HG02610 (cell line): ENCODE data around the gene CCDC17.
"Not testable (repeated sequence)": the region's sequence is repeated elsewhere in the genome, so short reads cannot be mapped to it uniquely, and the experiment has no call there.

Experiments used
- ATAC-seq: cut with Tn5 transposase; IDR thresholded peaks from one replicate; pipeline ENCODE4 v1.9.1; 2021; ENCODE audit warnings: mild to moderate bottlenecking, moderate library complexity; ENCODE audit not compliant: unreplicated experiment

Gene CCDC17

GRCh38 chr1:45622524-45623394 lies 1.1 kb downstream of the CCDC17 start:
- no peak for ATAC-seq

GRCh38 chr1:45621895-45622523 lies 1.8 kb downstream of the CCDC17 start:
- no peak for ATAC-seq

DNA sequence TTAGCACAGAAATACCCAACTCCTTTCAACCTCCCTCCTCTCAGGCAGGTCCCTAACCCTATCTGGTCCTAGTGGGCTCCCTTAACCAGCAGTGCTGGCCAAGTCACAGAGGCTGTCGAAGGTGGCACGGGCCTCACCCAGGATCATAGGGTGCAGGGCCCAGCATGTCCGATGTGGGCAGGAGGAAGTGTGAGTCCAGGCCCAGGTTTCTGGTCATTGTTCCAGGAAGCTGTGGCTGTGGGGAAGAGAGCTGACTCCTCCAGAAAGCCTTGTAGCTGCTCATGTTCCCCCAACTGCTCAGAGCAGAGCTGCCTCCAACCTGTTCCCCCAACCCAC lies 2.4 kb downstream of the CCDC17 start:
- no peak for ATAC-seq

- ATAC-seq, result no peak
These were observed 3.0 kb downstream of the CCDC17 start for GRCh38 chr1:45620588-45621500.

- no peak for ATAC-seq
These were observed 4.5 kb downstream of the CCDC17 start for GRCh38 chr1:45619149-45619921.

DNA sequence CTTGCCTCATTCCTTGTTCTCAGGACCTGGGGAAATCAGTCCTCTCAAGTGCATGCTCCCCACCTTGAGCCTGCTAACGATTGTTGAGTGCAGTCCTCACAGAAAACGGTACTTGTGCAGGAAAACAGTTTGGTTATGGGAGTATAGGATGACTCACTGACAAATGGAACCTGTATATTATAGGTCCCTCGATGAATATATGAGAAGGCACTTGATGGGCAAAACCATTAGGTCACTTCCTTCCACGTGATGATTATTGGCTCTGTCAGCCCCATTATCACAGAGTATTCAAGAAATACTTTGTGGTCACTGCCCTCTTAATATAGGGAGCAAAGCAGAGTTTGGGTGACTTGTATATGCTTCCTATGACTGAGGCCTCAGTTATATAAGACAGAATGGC lies 6.2 kb downstream of the CCDC17 start:
- no peak for ATAC-seq

- no peak for ATAC-seq
These were observed 8.0 kb downstream of the CCDC17 start for GRCh38 chr1:45615885-45616284.

GRCh38 chr1:45612941-45613579 lies 10.8 kb downstream of the CCDC17 start:
- no peak for ATAC-seq

- ATAC-seq, result no peak
These were observed 13.1 kb downstream of the CCDC17 start for GRCh38 chr1:45610589-45611226.

- no peak for ATAC-seq
These were observed 15.4 kb downstream of the CCDC17 start for GRCh38 chr1:45608175-45609156.

DNA sequence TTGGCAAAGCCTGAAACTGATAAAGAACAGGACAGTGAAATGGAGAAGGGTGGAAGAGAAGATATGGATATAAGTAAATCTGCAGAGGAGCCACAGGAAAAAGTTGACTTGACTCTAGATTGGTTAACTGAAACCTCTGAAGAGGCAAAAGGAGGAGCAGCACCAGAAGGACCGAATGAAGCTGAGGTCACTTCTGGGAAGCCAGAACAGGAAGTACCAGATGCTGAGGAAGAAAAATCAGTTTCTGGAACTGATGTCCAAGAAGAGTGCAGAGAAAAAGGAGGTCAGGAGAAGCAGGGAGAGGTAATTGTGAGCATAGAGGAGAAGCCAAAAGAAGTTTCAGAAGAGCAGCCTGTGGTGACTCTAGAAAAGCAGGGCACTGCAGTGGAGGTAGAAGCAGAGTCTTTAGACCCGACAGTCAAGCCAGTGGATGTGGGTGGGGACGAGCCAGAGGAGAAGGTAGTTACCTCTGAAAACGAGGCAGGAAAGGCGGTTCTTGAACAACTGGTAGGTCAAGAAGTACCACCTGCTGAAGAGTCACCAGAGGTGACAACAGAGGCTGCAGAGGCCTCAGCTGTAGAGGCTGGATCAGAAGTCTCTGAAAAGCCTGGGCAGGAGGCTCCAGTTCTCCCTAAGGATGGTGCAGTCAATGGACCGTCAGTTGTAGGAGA lies 16.3 kb downstream of the CCDC17 start:
- no peak for ATAC-seq

DNA sequence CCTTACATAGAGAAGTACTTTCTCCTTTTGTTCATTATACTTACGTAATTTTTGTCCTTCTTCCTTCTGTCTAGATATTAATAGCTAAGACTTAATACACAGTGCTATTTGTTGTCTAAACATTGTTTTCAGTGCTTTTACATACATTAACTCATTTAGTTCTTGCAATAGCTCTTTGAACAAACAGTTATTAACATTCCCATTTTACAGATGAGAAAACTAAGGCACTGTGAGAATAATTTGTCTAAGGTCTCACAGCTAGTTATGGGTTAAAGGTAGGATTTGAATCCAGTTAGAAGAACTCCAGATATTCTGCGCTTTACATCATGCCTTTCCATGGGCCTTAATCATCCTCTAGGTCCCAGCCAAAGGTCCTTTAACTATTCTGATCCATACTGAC lies 19.6 kb downstream of the CCDC17 start:
- no peak for ATAC-seq

DNA sequence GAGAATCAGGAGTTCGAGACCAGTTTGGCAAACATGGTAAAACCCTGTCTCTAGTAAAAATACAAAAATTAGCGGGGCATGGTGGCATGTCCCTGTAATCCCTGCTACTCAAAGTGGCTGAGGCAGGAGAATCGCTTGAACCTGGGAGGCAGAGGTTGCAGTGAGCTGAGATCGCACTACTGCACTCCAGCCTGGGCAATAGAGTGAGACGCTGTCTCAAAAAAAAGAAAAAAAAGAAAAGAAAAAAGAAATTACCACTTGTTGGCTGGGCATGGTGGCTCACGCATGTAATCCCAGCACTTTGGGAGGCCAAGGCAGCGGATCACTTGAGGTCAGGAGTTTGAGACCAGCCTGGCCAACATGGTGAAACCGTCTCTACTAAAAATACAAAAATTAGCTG lies 27.1 kb downstream of the CCDC17 start:
- not testable (repeated sequence) for ATAC-seq

DNA sequence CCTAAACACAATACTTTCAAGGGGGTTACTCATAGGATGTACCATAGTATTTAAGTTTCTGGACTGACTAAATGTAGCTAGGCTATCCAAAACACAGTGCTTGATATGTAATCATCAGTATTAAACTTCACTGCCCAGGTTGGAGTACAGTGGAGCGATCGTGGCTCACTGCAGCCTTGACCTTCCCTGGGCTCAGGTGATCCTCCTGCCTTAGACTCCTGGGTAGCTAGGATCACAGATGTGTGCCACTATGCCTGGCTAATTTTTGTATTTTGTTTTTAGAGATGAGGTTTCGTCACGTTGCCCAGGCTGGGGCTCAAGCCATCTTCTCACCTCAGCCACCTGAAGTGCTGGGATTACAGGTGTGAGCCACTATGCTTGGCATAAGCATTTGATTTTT lies 29.4 kb downstream of the CCDC17 start:
- no peak for ATAC-seq

DNA sequence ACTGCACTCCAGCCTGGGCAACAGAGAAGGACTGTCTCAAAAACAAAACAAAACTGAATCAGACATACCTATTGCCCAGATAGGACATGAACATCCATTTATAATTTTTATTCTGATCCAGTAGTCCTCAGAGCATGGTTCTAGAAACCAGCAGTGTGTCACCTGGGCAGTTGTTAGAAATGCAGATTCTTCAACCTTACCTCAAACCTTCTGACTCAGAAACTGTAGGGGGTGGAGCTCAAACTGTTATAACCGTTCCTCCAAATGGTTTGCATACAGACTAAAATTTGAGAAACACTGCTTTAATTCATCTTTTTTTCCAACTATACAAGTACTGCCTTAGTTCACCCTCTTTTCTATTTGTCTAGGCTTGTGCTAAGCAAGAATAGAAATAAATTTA lies 34.0 kb downstream of the CCDC17 start:
- ATAC-seq, result no peak

DNA sequence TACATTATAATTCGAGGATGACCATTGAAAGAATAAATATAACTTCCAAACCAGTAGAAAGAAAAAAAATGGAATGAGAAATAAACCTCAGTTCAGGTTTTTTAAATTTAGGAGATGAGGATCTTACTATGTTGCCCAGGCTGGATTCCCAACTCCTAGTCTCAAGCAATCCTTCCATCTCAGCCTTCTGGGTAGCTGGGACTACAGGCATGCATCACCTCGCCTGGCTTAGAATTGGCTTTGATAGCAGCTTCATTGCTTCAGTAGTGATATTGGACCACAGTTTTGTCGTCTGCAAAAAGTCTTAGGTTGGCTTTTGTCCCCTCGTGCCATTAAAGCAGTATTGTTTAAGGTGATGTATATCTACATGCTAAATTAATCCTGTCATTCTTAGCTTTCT lies 37.1 kb downstream of the CCDC17 start:
- no peak for ATAC-seq

- ATAC-seq, result no peak
These were observed 38.3 kb downstream of the CCDC17 start for GRCh38 chr1:45585496-45586075.

DNA sequence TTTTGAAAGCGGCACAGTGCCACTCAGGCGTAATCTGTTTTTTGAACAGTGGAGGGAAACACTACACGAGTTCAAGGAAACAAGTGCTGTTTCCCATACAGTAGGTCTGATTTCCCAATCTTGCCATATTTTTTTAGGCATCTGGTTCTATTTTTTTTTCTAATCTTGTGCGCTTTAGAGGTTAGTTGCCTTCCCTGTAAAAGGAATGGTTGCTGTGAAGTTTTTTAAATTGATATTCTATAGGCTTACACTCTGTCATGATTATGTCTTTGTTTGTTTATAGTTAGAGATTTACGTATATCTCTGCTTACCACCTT lies 38.8 kb downstream of the CCDC17 start:
- ATAC-seq, result no peak
